Karpas-422 (cell line): ENCODE data around the gene FARS2. TPM values are rescaled to one million over a fixed set of nuclear protein-coding genes. Genes with fewer than 3 reads are reported as not detected.

Experiments
- DNase-seq: peaks from one replicate; pipeline ENCODE4 v3.0.0-alpha.2; 2015
- H2AFZ ChIP-seq: fragments of 200-600 bp; sonication (generic); 2 replicates; pipeline ENCODE4 v1.6.1; 2014; ENCODE audit warnings: antibody characterized with exemption, low read length, mixed read lengths
- H3K27ac ChIP-seq: fragments of 200-600 bp; sonication (generic); 2 replicates; pipeline ENCODE4 v1.5.1; 2014; ENCODE audit warnings: mild to moderate bottlenecking, low read length, moderate library complexity
- H3K27me3 ChIP-seq: fragments of 200-600 bp; sonication (generic); 2 replicates; pipeline ENCODE4 v1.6.1; 2014; ENCODE audit warnings: low read length, mixed read lengths
- H3K36me3 ChIP-seq: fragments of 200-600 bp; sonication (generic); 2 replicates; pipeline ENCODE4 v1.6.1; 2014; ENCODE audit warnings: low read length, mixed read lengths; ENCODE audit not compliant: insufficient read depth
- H3K4me1 ChIP-seq: fragments of 200-600 bp; sonication (generic); 2 replicates; pipeline ENCODE4 v1.6.1; 2014; ENCODE audit warnings: mild to moderate bottlenecking, low read length, mixed read lengths
- H3K4me2 ChIP-seq: fragments of 200-600 bp; sonication (generic); 2 replicates; pipeline ENCODE4 v1.6.1; 2014; ENCODE audit warnings: low read length, low read depth, mild to moderate bottlenecking; ENCODE audit not compliant: poor library complexity, severe bottlenecking
- H3K4me3 ChIP-seq: fragments of 200-600 bp; sonication (generic); 2 replicates; pipeline ENCODE4 v1.5.1; 2014; ENCODE audit warnings: mild to moderate bottlenecking, antibody characterized with exemption, low read length, mixed read lengths
- H3K79me2 ChIP-seq: fragments of 200-600 bp; sonication (generic); 2 replicates; pipeline ENCODE4 v1.6.1; 2014; ENCODE audit warnings: mild to moderate bottlenecking, low read length, mixed read lengths
- H3K9ac ChIP-seq: fragments of 200-600 bp; sonication (generic); 2 replicates; pipeline ENCODE4 v1.6.0; 2014; ENCODE audit warnings: low read length
- H3K9me2 ChIP-seq: fragments of 200-600 bp; sonication (generic), shearing (Covaris generic); replicated peaks from 2 replicates; pipeline ENCODE4 v1.6.0; 2014; ENCODE audit warnings: mild to moderate bottlenecking, low read length, moderate library complexity; ENCODE audit not compliant: insufficient read depth
- H3K9me3 ChIP-seq: fragments of 300-700, 200-600 bp; sonication (generic); 2 replicates; pipeline ENCODE4 v1.6.1; 2014; ENCODE audit warnings: low read length, mixed read lengths
- H4K20me1 ChIP-seq: fragments of 200-600 bp; sonication (generic); 2 replicates; pipeline ENCODE4 v1.6.1; 2014; ENCODE audit warnings: mild to moderate bottlenecking, antibody characterized with exemption, low read length, low read depth; ENCODE audit not compliant: insufficient read depth
- total RNA-seq: library from RNA; depleted of rRNA; stranded (reverse); fragments of >200 nt; shearing (Covaris generic); gene quantifications from 2 replicates; pipeline ENCODE4 v1.2.3, GENCODE V29; 2014; ENCODE audit warnings: low replicate concordance

Gene FARS2
- total RNA-seq, 1 experiment from 2014 or later: 9.0 TPM

DNA sequence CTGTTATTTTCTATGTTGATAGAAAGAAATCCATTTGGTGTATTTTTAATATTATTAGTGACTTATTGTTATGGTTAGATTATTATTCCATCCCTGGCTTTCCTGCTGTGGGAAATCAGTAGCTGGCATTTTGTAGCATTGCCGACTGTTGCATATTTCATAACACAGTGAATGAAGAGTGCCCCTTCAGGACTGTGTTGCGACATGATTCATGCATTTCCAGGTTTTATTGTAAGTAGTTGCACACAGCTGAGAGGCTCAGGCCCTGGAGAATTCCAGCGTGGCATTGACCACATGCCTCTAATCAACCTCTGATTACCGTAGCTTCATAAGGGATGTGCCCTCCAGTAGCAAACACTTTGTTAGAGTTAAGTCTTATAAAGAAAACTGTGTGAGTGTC is 263.9 kb downstream of the FARS2 start:
- Histone ChIP-seq H2AFZ (no peak overlapping the region), H3K9me3 (no peaks in the 10 kb centered on the region), H3K4me3 (no peak overlapping the region), H3K9me2 (no peaks in the 10 kb centered on the region), H3K27me3 (no peaks in the 10 kb centered on the region), H3K27ac (no peak overlapping the region), H3K4me2 (no peak overlapping the region), H3K9ac (no peak overlapping the region), H3K36me3 (no peaks in the 10 kb centered on the region), H3K4me1 (no peaks in the 10 kb centered on the region), H3K79me2 (no peaks in the 10 kb centered on the region), H4K20me1 (peaks cover 33% of the 10 kb centered on the region; the same call in 1 of the 2 replicates)
- no peak for DNase-seq

DNA sequence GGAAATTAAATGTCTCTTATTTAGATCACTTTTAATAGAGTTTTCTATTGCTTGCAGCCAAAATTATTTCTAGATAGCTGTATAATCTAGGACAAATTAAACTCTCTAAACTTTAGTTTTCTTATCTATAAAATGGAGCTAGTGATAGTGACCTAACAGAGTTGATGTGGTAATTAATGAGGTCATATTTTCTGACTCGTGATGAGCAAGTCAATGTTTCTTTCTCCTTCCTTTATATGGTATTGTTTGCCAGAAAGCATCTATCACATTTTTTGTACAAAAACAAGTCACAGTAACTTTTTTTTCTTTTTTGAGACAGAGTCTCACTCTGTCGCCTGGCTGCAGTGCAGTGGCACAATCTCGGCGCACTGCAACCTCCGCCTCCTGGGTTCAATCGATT is 267.7 kb downstream of the FARS2 start:
- H3K9me2 ChIP-seq: no peaks in the 10 kb centered on the region
- H3K27me3 ChIP-seq: no peaks in the 10 kb centered on the region
- H3K27ac ChIP-seq: no peak overlapping the region
- no peak overlapping the region for H3K4me3 ChIP-seq
- H3K4me1 ChIP-seq: no peaks in the 10 kb centered on the region
- no peak overlapping the region for H3K9ac ChIP-seq
- DNase-seq: no peak
- no peak overlapping the region for H3K4me2 ChIP-seq
- peaks cover 26% of the 10 kb centered on the region for H4K20me1 ChIP-seq
- H3K9me3 ChIP-seq: no peaks in the 10 kb centered on the region
- no peaks in the 10 kb centered on the region for H3K79me2 ChIP-seq
- H3K36me3 ChIP-seq: no peaks in the 10 kb centered on the region
- H2AFZ ChIP-seq: no peak overlapping the region

- Histone ChIP-seq H3K9me2 (no peaks in the 10 kb centered on the region), H3K27ac (no peak overlapping the region)
Measured at GRCh38 chr6:5529733-5530132, 268.4 kb downstream of the FARS2 start.

GRCh38 chr6:5531161-5531560 is 269.8 kb downstream of the FARS2 start:
- H3K9me2 ChIP-seq: no peaks in the 10 kb centered on the region
- H3K27me3 ChIP-seq: no peaks in the 10 kb centered on the region
- peaks cover 18% of the 10 kb centered on the region for H4K20me1 ChIP-seq
- H3K27ac ChIP-seq: no peak overlapping the region
- no peak overlapping the region for H3K4me2 ChIP-seq
- H3K9me3 ChIP-seq: no peaks in the 10 kb centered on the region
- no peaks in the 10 kb centered on the region for H3K4me1 ChIP-seq
- no peak overlapping the region for H2AFZ ChIP-seq
- H3K36me3 ChIP-seq: no peaks in the 10 kb centered on the region
- H3K9ac ChIP-seq: no peak overlapping the region
- H3K79me2 ChIP-seq: no peaks in the 10 kb centered on the region
- no peak overlapping the region for H3K4me3 ChIP-seq
- DNase-seq: no peak

More at GRCh38 chr6:5529733-5530132, 268.4 kb downstream of the FARS2 start:
- Histone ChIP-seq H3K36me3 (no peaks in the 10 kb centered on the region), H3K27me3 (no peaks in the 10 kb centered on the region), H2AFZ (no peak overlapping the region), H3K9ac (no peak overlapping the region), H4K20me1 (peaks cover 22% of the 10 kb centered on the region), H3K4me3 (no peak overlapping the region), H3K9me3 (no peaks in the 10 kb centered on the region), H3K79me2 (no peaks in the 10 kb centered on the region), H3K4me1 (no peaks in the 10 kb centered on the region), H3K4me2 (no peak overlapping the region)
- no peak for DNase-seq

GRCh38 chr6:5531853-5532375 is 270.6 kb downstream of the FARS2 start:
- Histone ChIP-seq H3K4me3 (no peak overlapping the region), H3K27ac (no peak overlapping the region), H3K9ac (no peak overlapping the region), H3K9me3 (no peaks in the 10 kb centered on the region), H4K20me1 (peaks cover 18% of the 10 kb centered on the region), H3K4me2 (no peak overlapping the region), H3K4me1 (no peaks in the 10 kb centered on the region), H3K27me3 (no peaks in the 10 kb centered on the region), H2AFZ (no peak overlapping the region), H3K79me2 (no peaks in the 10 kb centered on the region), H3K36me3 (no peaks in the 10 kb centered on the region), H3K9me2 (no peaks in the 10 kb centered on the region)
- no peak for DNase-seq

DNA sequence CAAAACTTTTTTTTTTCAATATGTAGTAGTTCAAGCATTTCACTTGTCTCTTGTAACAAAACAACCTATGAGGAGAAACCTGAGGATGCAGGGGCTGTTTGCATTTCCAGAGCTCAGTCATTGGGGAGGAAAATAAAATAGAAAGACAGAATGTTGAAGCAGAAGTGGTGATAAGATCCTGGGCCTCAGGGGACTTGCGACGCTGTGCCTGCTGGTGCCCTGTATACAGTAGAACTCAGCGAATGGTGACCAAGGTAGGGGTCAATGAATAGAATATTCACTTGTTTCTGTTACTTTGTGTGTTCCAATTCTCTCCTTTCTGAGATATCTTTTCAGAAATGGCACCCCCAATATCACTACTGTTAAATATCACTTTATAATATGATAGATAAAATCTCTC is 271.6 kb downstream of the FARS2 start:
- H3K27me3 ChIP-seq: no peaks in the 10 kb centered on the region
- H2AFZ ChIP-seq: no peak overlapping the region
- no peaks in the 10 kb centered on the region for H3K36me3 ChIP-seq
- H3K79me2 ChIP-seq: no peaks in the 10 kb centered on the region
- no peak overlapping the region for H3K4me3 ChIP-seq
- no peaks in the 10 kb centered on the region for H3K9me3 ChIP-seq
- no peak overlapping the region for H3K4me2 ChIP-seq
- H4K20me1 ChIP-seq: peaks cover 19% of the 10 kb centered on the region
- H3K9ac ChIP-seq: no peak overlapping the region
- no peak overlapping the region for H3K27ac ChIP-seq
- no peak for DNase-seq
- H3K4me1 ChIP-seq: no peaks in the 10 kb centered on the region
- no peaks in the 10 kb centered on the region for H3K9me2 ChIP-seq

GRCh38 chr6:5534643-5535042 is 273.3 kb downstream of the FARS2 start:
- no peak overlapping the region for H3K4me3 ChIP-seq
- H3K36me3 ChIP-seq: no peaks in the 10 kb centered on the region
- no peaks in the 10 kb centered on the region for H3K9me3 ChIP-seq
- no peak for DNase-seq
- H3K4me1 ChIP-seq: no peaks in the 10 kb centered on the region
- H3K9ac ChIP-seq: no peak overlapping the region
- H3K79me2 ChIP-seq: no peaks in the 10 kb centered on the region
- H4K20me1 ChIP-seq: peaks cover 22% of the 10 kb centered on the region
- no peaks in the 10 kb centered on the region for H3K27me3 ChIP-seq
- H3K9me2 ChIP-seq: no peaks in the 10 kb centered on the region
- H3K4me2 ChIP-seq: no peak overlapping the region
- no peak overlapping the region for H3K27ac ChIP-seq
- H2AFZ ChIP-seq: no peak overlapping the region

DNA sequence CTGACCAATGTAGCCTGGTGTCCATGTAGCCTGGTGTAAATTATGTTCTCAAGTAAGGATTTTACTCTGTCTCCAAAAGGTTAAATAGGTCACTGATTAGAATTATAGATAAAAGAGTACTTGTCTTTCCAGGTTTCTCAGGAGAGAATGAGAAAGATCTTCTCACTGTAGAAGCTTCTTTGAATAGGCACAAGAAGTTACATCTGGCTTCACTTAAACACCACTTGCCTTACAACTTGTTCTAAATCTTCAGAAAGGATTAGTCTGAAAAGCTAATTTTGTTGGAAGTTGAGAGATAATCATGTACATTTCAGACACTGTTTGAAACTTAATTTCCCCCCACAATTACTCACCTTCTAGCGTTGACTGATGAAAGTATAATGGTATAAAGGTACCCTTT is 275.3 kb downstream of the FARS2 start:
- Histone ChIP-seq H3K4me3 (no peak overlapping the region), H3K9ac (no peak overlapping the region), H4K20me1 (peaks cover 14% of the 10 kb centered on the region; the same call in 1 of the 2 replicates), H3K36me3 (no peaks in the 10 kb centered on the region), H3K27me3 (no peaks in the 10 kb centered on the region), H3K9me2 (no peaks in the 10 kb centered on the region), H3K4me1 (no peaks in the 10 kb centered on the region), H3K79me2 (no peaks in the 10 kb centered on the region), H3K27ac (no peak overlapping the region), H2AFZ (no peak overlapping the region), H3K9me3 (no peaks in the 10 kb centered on the region), H3K4me2 (no peak overlapping the region)
- DNase-seq: no peak

- Histone ChIP-seq H3K9me3 (no peaks in the 10 kb centered on the region), H3K36me3 (no peaks in the 10 kb centered on the region), H3K4me3 (no peak overlapping the region), H4K20me1 (peaks cover 9% of the 10 kb centered on the region; the same call in 1 of the 2 replicates), H3K27ac (no peak overlapping the region), H3K79me2 (no peaks in the 10 kb centered on the region), H3K27me3 (no peaks in the 10 kb centered on the region), H2AFZ (no peak overlapping the region), H3K4me2 (no peak overlapping the region), H3K9me2 (no peaks in the 10 kb centered on the region), H3K4me1 (no peaks in the 10 kb centered on the region), H3K9ac (no peak overlapping the region)
- no peak for DNase-seq
Measured at GRCh38 chr6:5537132-5537531, 275.8 kb downstream of the FARS2 start.
